ENCODE data around the gene ZNF668.
"Not testable (repeated sequence)": the region's sequence is repeated elsewhere in the genome, so short reads cannot be mapped to it uniquely, and the experiment has no call there.

The ZNF668 gene

DNA sequence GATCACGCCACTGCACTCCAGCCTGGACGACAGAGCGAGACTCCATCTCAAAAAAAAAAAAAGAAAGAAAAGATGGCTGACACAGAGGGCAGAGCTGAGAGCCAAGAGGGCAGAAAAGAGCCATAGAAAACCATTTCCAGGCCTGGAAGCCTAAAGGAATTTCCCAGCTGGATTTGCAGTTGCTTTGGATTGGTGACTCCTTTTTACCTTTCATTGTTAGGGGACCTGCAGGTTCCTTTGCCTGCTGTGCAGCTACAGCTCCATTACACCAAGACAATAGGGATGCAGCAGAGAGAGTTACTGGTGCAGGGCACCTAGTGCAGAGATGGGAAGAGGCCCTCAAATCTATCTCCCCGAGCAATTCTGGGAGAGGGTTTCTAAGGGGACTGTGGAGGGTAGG is 18.4 kb downstream of the ZNF668 start:
- DNase-seq (ENCODE audit: low spot score): no peak

DNA sequence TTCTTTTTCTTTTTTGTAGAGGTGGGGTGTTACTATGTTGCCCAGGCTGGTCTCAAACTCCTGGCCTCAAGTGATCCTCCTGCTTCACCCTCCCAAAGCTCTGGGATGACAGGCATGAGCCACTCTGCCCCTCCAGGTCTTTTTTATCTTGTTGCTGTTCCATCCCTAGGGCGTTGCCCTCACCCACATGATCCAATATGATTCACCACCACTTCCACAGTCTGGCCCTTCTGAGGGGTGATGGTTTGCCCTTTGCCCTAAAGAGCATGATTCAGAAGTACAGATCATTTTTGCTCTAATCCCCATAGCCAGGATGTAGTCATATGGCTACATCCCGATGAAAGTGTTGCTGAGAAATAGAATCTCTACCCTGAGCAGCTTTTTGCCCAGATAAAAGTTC is 21.9 kb downstream of the ZNF668 start:
- DNase-seq (ENCODE audit: low spot score): peak; percentile 92

DNA sequence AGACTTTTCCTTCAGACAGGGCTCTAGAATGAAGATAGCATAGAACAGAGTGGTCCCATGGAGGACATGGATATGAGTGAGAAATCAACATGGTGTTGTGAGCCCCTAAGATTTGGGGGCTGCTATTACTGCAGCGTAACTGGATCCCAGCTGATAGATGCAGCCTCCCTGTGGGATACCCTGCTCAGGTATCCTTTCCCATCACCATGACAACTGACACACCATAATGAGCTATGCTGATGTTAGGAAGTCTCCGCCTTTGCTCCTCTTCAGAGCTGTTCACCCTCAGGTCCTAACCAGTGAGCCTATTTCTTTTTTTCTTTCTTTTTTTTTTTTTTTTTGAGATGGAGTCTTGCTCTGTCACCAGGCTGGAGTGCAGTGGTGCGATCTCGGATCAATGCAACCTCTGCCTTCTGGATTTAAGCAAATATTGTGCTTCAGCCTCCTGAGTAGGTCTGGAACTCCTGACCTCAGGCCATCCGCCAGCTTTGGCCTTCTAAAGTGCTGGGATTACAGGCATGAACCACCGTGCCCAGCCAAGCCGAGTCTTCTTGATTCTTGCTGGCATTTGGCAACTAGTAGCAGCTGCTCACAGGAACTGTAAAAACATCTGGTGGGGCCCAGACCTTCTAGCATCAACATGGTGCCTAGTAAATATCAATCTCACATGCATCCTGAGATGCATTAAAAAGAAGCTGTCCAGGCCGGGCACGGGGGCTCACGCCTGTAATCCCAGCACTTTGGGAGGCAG is 23.6 kb downstream of the ZNF668 start:
- no peak for DNase-seq (ENCODE audit: low spot score)

DNA sequence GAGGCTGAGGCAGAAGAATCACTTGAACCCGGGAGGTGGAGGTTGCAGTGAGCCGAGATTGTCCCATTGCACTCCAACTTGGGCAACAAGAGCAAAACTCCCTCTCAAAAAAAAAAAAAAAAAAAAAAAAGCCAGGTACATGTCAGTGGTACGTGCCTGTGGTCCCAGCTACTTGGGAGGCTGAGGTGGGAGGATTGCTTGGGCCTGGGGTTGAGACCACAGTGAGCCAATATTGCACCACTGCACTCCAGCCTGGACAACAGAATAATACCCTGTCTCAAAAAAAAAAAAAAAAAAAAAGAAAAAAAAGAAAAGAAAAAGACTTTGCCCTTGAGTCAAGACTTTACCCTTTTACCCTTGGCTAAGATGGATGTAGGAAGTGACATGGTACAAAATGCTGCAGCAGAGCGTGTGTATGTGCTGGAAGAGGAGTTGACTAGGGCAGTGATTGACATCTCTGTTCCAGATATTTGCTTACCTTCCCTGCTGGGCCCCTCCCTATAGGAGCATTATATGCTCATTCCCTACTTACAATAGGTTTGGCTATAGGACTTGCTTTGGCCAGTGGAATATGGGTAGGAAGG is 30.1 kb downstream of the ZNF668 start:
- DNase-seq (ENCODE audit: low spot score): no peak

DNA sequence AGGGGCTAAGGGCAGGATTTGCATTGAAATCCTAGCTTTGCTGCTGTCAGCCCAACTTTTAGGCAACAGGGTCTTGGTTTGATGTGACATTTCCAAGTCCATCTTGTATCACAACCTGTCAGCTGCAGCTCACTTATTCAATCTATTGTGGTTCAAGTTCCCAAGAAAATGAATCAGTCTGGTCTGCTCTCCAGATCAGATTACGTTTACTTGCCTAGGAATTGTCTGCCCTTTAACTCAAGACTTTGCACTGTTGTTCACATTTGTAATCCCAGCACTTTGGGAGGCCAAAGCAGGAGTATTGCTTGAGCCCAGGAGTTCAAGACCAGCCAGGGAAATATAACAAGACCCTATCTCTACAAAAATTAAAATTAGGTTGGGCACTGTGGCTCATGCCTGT is 30.7 kb downstream of the ZNF668 start:
- no peak for DNase-seq (ENCODE audit: low spot score)

DNA sequence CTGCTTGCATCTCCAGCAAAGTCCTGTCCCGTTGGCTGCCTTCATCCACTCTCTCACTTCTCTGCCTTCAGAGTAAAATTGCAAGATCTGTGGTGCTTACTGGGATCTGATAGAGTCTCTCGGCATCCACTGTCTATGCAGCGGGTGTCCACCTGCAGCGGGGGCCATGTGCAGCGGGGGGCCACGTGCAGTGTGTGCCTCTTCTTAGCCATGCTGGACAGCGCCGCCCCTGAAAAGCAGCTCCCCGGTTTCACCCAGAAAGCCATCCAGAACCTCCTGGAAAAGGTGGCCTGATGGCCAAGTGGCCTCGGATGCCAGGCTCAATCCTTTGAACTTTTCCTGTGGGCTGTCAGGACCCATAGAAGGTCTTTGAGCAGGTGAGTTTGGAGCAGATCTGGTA is 31.2 kb downstream of the ZNF668 start:
- no peak for DNase-seq (ENCODE audit: low spot score)

DNA sequence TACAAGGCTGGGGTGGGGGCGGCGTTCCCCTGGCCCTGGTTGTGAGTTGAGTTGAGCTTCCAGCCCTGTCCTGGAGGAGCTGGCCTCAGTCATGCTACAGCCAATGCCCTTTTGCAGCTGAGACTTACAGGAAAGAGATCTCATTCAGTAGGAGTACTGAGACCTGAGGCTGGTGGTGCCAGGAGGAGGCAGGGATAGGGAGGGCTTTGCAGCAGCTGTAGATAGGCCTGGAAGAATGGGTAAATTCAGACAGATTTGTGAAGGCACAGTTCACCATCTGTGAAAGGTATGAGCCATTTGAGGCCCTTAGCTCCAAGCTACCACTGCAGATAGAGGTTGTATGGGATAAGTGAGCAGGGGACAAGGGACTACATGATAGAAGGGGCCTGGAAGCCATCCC is 35.0 kb downstream of the ZNF668 start:
- DNase-seq (ENCODE audit: low spot score): no peak

DNA sequence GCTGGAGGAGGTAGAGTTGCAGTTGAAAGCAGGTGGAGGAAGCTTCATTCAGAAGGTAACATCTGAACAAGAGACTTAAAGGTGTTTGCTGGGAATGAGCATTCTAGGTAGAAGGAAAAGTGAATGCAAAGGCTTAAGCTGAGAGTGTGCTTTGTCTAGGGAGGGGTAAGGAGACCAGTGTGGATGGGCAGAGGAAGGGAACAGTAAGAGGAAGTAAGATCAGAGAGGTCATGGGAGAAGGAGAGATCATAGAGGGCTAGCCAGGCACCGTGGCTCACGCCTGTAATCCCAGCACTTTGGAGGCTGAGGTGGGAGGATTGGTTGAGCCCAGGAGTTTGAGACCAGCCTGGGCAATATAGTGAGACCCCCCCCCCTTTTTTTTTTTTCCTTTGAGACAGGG is 37.3 kb downstream of the ZNF668 start:
- DNase-seq (ENCODE audit: low spot score): no peak

DNA sequence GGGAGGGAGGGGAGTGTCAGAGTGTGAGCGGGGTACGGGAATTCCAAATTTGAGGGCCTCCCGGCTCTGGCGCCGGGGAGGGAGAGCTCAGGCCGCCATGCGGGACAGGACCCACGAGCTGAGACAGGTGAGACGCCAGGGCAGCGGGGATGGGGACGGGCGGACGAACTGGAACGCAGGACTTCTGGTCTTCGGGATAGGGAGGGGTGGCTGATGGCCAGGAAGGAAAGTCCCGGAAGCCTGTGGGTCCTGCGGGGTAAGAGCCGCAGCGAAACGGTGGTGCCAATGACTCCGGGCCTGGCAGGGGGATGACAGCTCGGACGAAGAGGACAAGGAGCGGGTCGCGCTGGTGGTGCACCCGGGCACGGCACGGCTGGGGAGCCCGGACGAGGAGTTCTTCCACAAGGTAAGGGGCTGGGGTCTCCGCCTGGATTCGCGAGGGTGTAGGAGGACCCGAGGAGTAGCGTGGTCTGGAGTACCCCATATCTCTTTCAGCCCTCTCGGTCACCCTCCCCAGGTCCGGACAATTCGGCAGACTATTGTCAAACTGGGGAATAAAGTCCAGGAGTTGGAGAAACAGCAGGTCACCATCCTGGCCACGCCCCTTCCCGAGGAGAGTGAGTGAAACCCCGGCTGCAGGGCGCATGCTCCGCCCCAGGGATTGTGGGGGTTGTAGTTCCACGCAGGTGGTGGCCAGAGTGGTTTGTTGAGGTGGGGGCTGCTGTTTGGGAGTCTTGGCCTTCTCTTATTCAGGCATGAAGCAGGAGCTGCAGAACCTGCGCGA is 40.1 kb downstream of the ZNF668 start:
- peak; percentile 99 for DNase-seq (ENCODE audit: low spot score)

DNA sequence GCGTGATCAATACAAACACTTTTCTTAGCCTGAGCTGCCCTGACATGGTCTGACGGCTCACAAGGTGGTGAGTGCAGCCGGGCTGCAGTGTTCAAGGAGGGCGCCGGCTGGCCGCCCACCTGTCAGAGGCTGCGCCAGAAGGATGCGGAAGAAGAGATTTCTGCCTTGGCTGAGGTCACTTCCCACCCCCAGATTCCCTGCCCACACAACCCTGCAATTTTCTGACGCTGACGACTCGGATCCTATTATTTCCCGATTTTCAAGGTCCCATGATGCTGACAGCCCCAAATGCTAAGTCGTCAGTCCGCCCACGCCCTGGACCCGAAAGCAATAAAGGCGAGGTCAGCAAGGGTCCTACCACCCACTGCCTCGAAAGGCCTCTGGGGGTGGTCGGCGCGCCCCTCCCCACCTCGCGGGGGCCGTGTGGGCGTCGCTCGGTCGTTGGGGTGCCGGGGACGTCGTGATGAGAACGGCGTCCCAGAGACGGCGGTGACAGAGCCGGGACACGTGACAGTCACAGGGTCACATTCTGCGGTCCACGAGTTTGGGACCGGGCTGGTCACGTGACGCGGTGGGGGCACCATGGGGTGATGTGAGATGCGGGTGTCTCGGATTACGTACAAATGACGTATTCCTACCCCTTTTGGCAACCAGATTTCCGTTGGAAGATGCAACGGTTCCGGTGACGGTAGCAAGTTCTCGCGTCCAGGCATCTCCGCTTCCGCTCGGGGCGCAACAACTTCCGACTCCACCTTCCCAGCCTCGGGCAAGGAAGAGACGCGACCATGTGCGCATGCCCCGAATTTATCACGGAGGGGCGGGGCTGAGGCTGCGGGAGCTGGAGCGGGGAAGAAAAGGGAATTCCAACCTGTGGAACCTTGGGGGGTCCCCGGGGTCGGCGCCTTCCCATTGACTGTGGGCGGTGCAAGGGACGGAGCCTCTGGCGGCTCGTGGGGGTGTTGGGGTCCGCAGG is 41.0 kb downstream of the ZNF668 start, which contains the start of gene STX4:
Gene STX4, plus strand, starts transcription at position 823 of the 973 bp plus-strand sequence. CDS start 248 bp downstream, outside the sequence.
- DNase-seq (ENCODE audit: low spot score): peak; percentile 96

DNA sequence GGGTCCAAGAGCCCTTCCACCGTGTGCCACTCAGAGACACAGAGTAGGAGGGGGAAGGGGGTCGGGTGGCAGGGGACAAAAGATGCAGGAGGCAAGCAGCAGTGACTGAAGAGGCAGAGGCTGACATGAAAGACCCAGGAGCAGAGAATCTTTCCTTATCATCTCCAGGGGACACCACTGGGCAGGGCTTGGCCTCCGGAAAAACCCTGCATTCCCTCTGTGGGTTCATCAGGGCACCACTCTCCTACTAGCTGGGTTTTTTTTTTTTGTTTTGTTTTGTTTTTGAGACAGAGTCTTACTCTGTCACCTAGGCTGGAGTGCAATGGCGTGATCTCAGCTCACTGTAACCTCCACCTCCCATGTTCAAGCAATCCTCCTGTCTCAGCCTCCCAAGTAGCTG is 42.8 kb downstream of the ZNF668 start:
- no peak for DNase-seq (ENCODE audit: low spot score)

DNA sequence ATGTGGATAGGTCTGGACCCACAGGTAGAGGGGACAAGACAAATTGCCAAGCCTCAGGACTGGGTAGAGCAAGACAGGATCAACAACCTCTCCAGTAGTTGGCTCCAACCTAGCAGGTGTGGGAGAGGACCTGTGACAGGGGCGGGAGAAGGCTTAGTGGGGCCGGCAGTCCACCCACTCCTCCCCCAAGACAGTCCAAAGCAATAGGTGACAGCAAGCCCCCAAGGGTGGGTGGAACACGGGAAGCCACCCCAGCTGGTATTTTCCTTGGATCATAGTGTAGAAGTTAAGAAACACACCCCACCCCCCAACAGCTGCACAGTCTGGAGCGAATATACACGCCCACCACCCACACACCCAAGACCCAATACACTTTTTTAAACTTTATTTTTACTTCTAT is 44.8 kb downstream of the ZNF668 start:
- DNase-seq (ENCODE audit: low spot score): no peak

DNA sequence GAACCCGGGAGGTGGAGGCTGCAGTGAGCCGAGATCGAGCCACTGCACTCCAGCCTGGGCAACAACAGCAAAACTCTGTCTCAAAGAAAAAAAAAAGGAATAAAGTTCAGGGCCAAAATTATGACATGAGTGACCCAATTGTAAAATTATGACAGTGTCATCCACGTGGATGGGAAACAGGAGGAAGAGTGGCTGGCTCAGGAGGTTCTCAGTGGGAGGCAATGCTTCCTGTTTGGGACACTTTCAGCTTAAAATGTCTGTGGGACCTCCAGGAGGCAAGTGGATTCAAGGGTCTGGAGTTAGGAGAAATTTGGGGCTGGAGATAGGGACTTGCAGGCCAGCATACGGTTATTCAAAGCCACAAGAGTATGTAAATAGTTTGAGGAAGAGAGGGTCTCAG is 48.7 kb downstream of the ZNF668 start:
- no peak for DNase-seq (ENCODE audit: low spot score)

DNA sequence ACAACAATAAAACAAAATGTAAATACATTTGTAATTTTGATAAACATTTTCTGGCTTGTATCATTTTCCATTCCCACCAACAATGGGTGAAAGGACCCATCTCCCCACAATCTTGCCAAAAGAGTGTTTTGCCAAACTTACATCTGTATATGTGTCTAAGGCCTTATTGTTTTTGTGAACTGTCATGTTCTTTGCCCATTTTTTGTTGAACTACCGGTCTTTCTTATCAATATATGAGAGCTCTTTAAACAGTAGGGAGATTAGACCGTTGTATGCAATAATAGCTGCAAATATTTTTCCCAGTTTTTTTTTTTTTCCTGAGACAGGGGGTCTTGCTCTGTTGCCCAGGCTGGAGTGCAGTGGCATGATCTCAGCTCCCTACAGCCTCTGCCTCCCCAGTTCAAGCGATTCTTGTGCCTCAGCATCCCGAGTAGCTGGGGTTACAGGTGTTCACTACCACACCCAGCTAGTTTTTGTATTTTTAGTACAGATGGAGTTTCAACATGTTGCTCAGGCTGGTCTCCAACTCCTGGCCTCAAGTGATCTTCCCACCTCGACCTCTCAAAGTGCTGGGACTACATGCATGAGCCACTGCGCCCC is 50.3 kb downstream of the ZNF668 start:
- no peak for DNase-seq (ENCODE audit: low spot score)

DNA sequence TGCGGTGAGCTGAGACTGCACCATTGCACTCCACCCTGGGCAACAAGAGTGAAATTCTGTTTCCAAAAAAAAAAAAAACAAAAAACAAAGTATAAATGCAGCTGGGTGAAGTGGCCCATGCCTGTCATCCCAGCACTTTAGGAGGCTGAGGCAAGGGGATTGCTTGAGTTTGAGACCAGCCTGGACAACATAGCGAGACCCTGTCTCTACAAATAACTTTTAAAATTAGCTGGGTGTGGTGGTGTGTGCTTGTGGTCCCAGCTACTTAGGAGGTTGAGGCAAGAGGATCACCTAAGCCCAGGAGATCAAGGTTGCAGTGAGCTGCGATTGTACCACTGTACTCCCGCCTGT is 50.8 kb downstream of the ZNF668 start:
- DNase-seq (ENCODE audit: low spot score): no peak

DNA sequence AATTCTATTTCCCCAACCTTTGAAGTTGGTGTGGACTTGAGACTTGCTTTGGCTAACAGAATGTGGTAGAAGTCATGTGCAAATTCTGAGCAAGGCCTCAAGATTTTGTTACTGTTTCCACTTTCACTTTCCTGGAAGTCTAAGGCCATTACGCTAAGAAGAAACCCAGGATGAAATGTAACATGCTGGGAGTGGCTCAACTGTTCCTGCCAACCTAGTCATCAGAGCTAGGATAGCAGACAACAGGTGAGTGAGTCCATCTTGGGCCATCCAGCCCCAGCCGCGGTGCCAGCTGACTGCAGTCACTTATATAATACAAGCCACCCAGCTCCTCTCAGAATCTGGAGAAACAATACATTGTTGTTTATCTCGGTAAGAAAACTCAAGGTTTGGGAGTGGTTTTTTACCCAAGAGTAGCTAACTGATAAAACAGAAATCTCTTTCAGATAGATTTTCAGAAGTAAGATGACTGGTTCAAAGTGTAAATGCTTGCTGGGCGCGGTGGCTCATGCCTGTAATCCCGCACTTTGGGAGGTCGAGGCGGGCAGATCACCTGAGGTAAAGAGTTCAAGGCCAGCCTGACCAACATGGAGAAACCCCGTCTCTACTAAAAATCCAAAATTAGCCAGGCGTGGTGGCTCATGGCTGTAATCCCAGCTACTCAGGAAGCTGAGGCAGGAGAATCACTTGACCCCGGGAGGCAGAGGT is 51.3 kb downstream of the ZNF668 start:
- no peak for DNase-seq (ENCODE audit: low spot score)

DNA sequence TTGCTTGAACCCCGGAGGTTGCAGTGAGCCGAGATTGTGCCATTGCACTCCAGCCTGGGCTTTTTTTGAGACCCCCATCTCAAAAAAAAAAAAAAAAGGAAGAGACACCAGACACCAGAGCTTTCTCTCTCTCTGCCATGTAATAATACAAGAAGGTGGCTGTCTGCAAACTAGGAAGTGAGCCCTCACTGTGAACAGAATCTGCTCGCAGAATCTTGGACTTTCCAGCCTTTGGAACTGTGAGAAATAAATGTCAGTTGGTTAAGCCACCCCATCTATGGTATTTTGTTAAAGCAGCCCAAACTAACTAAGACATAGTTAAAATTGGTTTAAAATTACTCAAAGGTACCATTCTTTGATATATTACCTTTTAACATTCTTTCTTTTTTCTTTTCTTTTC is 53.5 kb downstream of the ZNF668 start:
- no peak for DNase-seq (ENCODE audit: low spot score)

DNA sequence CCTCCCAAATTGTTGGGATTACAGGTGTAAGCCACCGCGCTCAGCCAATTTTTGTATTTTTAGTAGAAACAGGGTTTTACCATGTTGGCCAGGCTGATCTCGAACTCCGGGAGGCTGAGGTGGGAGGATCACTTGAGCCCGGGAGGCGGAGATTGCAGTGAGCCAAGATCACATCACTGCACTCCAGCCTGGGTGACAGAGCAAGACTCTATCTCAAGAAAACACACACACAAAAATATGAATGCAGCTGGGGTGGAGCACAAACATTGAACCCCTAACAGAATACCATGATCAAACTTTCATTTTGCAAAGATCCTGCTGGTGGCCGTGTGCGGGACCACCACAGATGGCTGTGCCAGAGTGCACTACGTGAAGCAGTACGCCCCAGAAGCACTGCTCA is 56.3 kb downstream of the ZNF668 start:
- DNase-seq (ENCODE audit: low spot score): not testable (repeated sequence)

DNA sequence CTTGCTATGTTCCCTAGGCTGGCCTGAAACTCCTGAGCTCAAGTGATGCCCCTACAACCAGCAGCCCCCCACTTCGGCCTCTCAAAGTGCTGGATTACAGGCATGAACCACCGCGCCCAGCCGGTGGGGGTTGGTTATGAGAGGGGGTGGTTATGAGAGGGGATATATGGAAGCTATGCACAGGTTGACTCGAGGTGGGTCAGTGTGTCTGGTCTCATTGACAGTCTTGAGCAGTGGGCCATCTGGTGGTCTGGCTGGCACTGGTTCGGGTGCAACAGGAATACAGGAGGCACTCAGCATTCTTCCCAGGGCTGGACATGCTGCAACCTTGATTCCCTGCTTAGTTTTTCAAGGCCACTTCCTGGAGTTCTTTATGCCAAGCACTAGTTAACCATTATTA is 58.0 kb downstream of the ZNF668 start:
- no peak for DNase-seq (ENCODE audit: low spot score)

DNA sequence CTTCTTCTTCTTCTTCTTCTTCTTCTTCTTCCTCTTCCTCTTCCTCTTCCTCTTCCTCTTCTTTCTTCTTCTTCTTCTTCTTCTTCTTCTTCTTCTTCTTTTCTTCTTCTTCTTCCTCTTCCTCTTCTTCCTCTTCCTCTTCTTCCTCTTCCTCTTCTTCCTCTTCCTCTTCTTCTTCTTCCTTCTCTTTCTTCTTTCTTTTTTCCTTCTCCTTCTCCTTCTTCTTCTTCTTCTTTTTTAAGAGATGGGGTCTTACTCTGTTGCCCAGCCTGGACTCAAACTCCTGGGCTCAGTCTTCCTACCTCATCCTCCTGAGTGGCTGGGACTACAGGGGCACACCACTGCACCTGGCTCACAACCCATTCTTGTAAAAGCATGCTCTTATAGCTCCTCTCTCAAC is 60.7 kb downstream of the ZNF668 start:
- not testable (repeated sequence) for DNase-seq (ENCODE audit: low spot score)

DNA sequence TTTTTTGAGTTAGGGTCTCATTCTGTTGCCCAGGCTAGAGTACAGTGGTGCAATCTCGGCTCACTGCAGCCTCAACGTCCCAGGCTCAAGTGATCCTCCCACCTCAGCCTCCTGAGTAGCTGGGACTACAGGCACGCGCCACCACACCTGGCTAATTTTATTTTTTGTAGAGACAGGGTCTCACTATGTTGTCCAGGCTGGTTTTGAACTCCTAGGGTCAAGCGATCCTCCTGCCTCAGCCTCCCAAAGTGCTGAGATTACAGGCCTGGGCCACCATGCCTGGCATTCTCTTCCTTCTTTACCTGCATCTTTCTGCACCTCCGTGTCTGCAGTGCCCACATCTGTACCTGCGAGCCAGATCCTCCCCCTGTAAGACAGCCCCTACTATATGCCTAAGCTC is 62.2 kb downstream of the ZNF668 start:
- DNase-seq (ENCODE audit: low spot score): not testable (repeated sequence)
